Kidney epithelial cell (primary cell): Measurements from ENCODE around the gene FAH. TPM values are rescaled to one million over a fixed set of nuclear protein-coding genes. Genes with fewer than 3 reads are reported as not detected.

Source experiments
- DNase-seq: peaks from one replicate; pipeline ENCODE4 v3.0.0-alpha.2; 2010; ENCODE audit warnings: low read depth
- H3K27me3 ChIP-seq: 2 replicates; pipeline ENCODE4 v1.6.0; 2011; ENCODE audit warnings: low read length; ENCODE audit not compliant: control insufficient read depth, insufficient read depth
- H3K36me3 ChIP-seq: 2 replicates; pipeline ENCODE4 v1.5.1; 2011; ENCODE audit warnings: low read length; ENCODE audit not compliant: control insufficient read depth, insufficient read depth
- H3K4me3 ChIP-seq: 2 replicates; pipeline ENCODE4 v1.5.1; 2011; ENCODE audit warnings: low read depth, mild to moderate bottlenecking, control low read depth, low read length
- CTCF ChIP-seq: IDR thresholded peaks from 2 replicates; pipeline ENCODE4 v1.5.1; 2011; ENCODE audit warnings: mild to moderate bottlenecking, moderate library complexity, low read length, control low read depth, inconsistent platforms; ENCODE audit not compliant: insufficient read depth, poor library complexity, severe bottlenecking
- total RNA-seq: library from RNA; depleted of rRNA; stranded (reverse); fragments of >200 nt; gene quantifications from 2 replicates; pipeline ENCODE4 v1.2.3, GENCODE V29; 2015

FAH gene
- total RNA-seq, 1 donor from 2014 or later = 21.1 TPM

- Histone ChIP-seq H3K36me3 (peaks cover 2% of the 10 kb centered on the region), H3K4me3 (no peak overlapping the region), H3K27me3 (no peaks in the 10 kb centered on the region)
- TF ChIP-seq CTCF = no peak
- DNase-seq = no peak
These were observed 6.5 kb downstream of the FAH start for GRCh38 chr15:80159301-80159700.

- DNase-seq = no peak
- no peak overlapping the region for H3K4me3 ChIP-seq
- TF ChIP-seq CTCF = no peak
- no peaks in the 10 kb centered on the region for H3K27me3 ChIP-seq
- H3K36me3 ChIP-seq = peaks cover 2% of the 10 kb centered on the region
These were observed 7.2 kb downstream of the FAH start for GRCh38 chr15:80159811-80160569.

GRCh38 chr15:80160570-80161156 is 7.9 kb downstream of the FAH start:
- Histone ChIP-seq H3K4me3 (no peak overlapping the region), H3K36me3 (peaks cover 2% of the 10 kb centered on the region), H3K27me3 (no peaks in the 10 kb centered on the region)
- no peak for TF ChIP-seq CTCF
- peak; percentile 88 for DNase-seq

- peaks cover 2% of the 10 kb centered on the region for H3K36me3 ChIP-seq
These were observed 8.7 kb downstream of the FAH start for GRCh38 chr15:80161468-80162016.

GRCh38 chr15:80162059-80162554 is 9.3 kb downstream of the FAH start:
- H3K27me3 ChIP-seq = no peaks in the 10 kb centered on the region
- no peak for TF ChIP-seq CTCF
- DNase-seq = no peak
- H3K4me3 ChIP-seq = no peak overlapping the region
- H3K36me3 ChIP-seq = peaks cover 2% of the 10 kb centered on the region

More at GRCh38 chr15:80161468-80162016, 8.7 kb downstream of the FAH start:
- no peak for DNase-seq
- Histone ChIP-seq H3K27me3 (no peaks in the 10 kb centered on the region), H3K4me3 (no peak overlapping the region)
- no peak for TF ChIP-seq CTCF
